A673 (cell line): ENCODE results near the gene KLK5. TPM values are rescaled to one million over a fixed set of nuclear protein-coding genes. Genes with fewer than 3 reads are reported as not detected.
"Not testable (repeated sequence)": the region's sequence is repeated elsewhere in the genome, so short reads cannot be mapped to it uniquely, and the experiment has no call there.

ENCODE experiments used
- BruUV-seq: library from RNA; stranded (reverse); fragments of 400-500 nt; replicated peaks from 2 replicates; lab custom pipeline; 2021; lab: Mats Ljungman, UMichigan
- CTCF ChIA-PET: fragments of 300-600 bp; sonication (Branson Sonifier 250); formaldehyde crosslinking; loops from one replicate; lab custom pipeline; 2022; ENCODE audit warnings: antibody characterized with exemption; lab: Charles Lee
- POLR2A ChIA-PET: fragments of 300-600 bp; sonication (Branson Sonifier 250); formaldehyde crosslinking; loops from one replicate; lab custom pipeline; 2022; ENCODE audit warnings: antibody characterized with exemption; ENCODE audit not compliant: low non-redundant PET; lab: Charles Lee
- DNase-seq: peaks from one replicate; pipeline ENCODE4 v3.0.0-alpha.2; 2015; ENCODE audit warnings: low spot score
- H3K27ac ChIP-seq: fragments of 200-600 bp; sonication (generic); 2 replicates; pipeline ENCODE4 v1.5.1; 2016; ENCODE audit warnings: mixed run types, low read depth, mild to moderate bottlenecking, mixed read lengths, antibody characterized with exemption, low read length; ENCODE audit not compliant: poor library complexity, severe bottlenecking
- H3K27me3 ChIP-seq: fragments of 200-600 bp; sonication (generic); replicated peaks from 2 replicates; pipeline ENCODE4 v1.6.1; 2017; ENCODE audit warnings: mixed run types, low read depth, mild to moderate bottlenecking, mixed read lengths, antibody characterized with exemption, low read length; ENCODE audit not compliant: insufficient read depth, poor library complexity
- H3K36me3 ChIP-seq: fragments of 200-600 bp; sonication (generic); 2 replicates; pipeline ENCODE4 v1.6.1; 2016; ENCODE audit warnings: mixed run types, mild to moderate bottlenecking, mixed read lengths, antibody characterized with exemption, low read length; ENCODE audit not compliant: insufficient read depth, poor library complexity, severe bottlenecking
- H3K4me1 ChIP-seq: fragments of 200-600 bp; sonication (generic); 2 replicates; pipeline ENCODE4 v1.6.1; 2017; ENCODE audit warnings: mixed run types, mild to moderate bottlenecking, mixed read lengths, antibody characterized with exemption, low read length; ENCODE audit not compliant: insufficient read depth, poor library complexity, severe bottlenecking
- H3K4me3 ChIP-seq: fragments of 200-600 bp; sonication (generic); 2 replicates; pipeline ENCODE4 v1.5.1; 2016; ENCODE audit warnings: low read depth, mixed run types, mild to moderate bottlenecking, mixed read lengths, low read length; ENCODE audit not compliant: poor library complexity, severe bottlenecking
- H3K9me3 ChIP-seq: fragments of 200-600 bp; sonication (generic); 2 replicates; pipeline ENCODE4 v1.6.1; 2016; ENCODE audit warnings: mixed run types, low read depth, mild to moderate bottlenecking, mixed read lengths, antibody characterized with exemption, low read length; ENCODE audit not compliant: poor library complexity, severe bottlenecking
- EZH2 ChIP-seq: fragments of 200-600 bp; sonication (generic); IDR thresholded peaks from 2 replicates; pipeline ENCODE4 v1.6.1; 2017; ENCODE audit warnings: borderline replicate concordance, low read depth, mild to moderate bottlenecking, mixed read lengths, antibody characterized with exemption, low read length; ENCODE audit not compliant: poor library complexity, severe bottlenecking
- intact Hi-C: fragments of 100-400 bp; cut with micrococcal nuclease; formaldehyde crosslinking; loops from one replicate; pipeline ENCODE4 v1.10.0; 2022; ENCODE audit not compliant: unreplicated experiment
- total RNA-seq: library from RNA; stranded (reverse); gene quantifications from 2 replicates; pipeline ENCODE4 v1.2.3, GENCODE V29; 2021
- TF ChIP-seq, protein P1 (sequence below): fragments of 300-800, 200-600 bp; sonication (generic); conservative IDR thresholded peaks from 2 replicates; pipeline ENCODE4 v1.5.1; 2017; ENCODE audit warnings: low read depth, mild to moderate bottlenecking, antibody characterized with exemption, low read length, moderate library complexity, mixed read lengths

KLK5 gene
- total RNA-seq, 1 experiment from 2014 or later = not detected

DNA sequence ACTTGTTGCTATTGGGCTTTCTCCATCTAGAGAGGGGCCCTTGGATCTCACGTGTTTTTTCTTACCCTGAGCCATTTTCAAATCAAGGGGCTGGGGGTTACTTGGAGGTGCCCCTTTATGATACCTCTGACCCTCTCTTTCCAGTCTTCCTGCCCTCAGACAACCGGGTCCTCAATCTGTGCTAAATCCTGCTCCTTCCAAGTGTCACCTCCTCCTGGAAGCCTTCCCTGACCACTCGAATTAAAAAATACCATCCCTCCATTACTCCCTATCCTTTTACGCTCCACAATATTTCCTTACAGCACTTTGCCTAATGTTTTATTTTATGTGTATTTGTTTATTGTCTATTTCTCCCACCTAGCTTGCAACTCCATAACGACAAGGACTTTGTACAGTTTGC lies 45.2 kb upstream of the KLK5 start:
- intact Hi-C loops = no loop called here
- H3K4me1 ChIP-seq = no peaks in the 10 kb centered on the region
- H3K4me3 ChIP-seq = no peak overlapping the region
- ChIA-PET POLR2A (no interaction called here), CTCF (no interaction called here)
- H3K9me3 ChIP-seq = no peaks in the 10 kb centered on the region
- H3K36me3 ChIP-seq = no peaks in the 10 kb centered on the region
- no peak for DNase-seq
- no TSS peak for BruUV-seq
- H3K27me3 ChIP-seq = peaks cover 10% of the 10 kb centered on the region
- H3K27ac ChIP-seq = no peak overlapping the region
- no peak for TF ChIP-seq EZH2
- TF ChIP-seq, protein P1, sequence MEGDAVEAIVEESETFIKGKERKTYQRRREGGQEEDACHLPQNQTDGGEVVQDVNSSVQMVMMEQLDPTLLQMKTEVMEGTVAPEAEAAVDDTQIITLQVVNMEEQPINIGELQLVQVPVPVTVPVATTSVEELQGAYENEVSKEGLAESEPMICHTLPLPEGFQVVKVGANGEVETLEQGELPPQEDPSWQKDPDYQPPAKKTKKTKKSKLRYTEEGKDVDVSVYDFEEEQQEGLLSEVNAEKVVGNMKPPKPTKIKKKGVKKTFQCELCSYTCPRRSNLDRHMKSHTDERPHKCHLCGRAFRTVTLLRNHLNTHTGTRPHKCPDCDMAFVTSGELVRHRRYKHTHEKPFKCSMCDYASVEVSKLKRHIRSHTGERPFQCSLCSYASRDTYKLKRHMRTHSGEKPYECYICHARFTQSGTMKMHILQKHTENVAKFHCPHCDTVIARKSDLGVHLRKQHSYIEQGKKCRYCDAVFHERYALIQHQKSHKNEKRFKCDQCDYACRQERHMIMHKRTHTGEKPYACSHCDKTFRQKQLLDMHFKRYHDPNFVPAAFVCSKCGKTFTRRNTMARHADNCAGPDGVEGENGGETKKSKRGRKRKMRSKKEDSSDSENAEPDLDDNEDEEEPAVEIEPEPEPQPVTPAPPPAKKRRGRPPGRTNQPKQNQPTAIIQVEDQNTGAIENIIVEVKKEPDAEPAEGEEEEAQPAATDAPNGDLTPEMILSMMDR = no peak

DNA sequence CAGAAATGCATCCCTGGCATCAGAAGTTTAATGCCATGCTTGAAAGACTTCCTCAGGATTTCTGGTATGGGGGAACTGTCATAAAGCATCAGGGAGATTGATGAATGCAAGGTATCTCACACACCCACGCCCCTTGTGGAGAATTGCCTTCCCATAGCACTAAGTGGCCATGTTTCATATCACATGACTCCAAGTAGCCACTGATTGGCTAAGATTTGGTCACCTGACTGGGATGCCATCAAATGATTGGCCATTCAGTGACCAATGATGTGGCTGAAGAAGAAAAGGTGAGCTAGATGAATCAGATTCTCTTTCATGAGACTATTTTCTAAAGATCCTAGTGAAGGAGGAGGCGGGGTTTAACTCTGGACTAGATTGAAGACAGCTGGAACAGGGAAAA lies 41.3 kb upstream of the KLK5 start:
- TF ChIP-seq EZH2 = no peak
- TF ChIP-seq, protein P1 = no peak
- no peaks in the 10 kb centered on the region for H3K36me3 ChIP-seq
- no peaks in the 10 kb centered on the region for H3K9me3 ChIP-seq
- ChIA-PET POLR2A (no interaction called here), CTCF (no interaction called here)
- peaks cover 14% of the 10 kb centered on the region for H3K27me3 ChIP-seq
- DNase-seq = peak; percentile 21
- no peak overlapping the region for H3K27ac ChIP-seq
- H3K4me1 ChIP-seq = no peaks in the 10 kb centered on the region
- intact Hi-C loops = no loop called here
- no TSS peak for BruUV-seq
- H3K4me3 ChIP-seq = no peak overlapping the region

DNA sequence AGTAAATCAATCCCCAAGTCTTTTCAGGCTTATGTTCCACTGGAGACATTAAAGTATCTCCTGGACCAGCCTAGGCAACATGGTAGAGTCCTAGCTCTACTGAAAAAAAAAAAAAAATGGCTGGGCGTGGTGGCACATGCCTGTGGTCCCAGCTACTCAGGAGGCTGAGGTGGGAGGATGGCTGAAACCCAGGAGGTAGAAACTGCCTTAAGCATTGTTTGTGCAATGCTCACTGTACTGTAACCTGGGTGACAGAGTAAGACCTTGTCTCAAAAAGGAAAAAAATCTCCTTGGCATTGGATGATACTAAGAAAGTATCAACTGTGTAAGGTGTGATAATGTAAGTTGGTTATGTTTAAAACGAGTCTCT lies 39.8 kb upstream of the KLK5 start:
- no TSS peak for BruUV-seq
- Histone ChIP-seq H3K9me3 (no peaks in the 10 kb centered on the region), H3K27ac (no peak overlapping the region), H3K4me1 (no peaks in the 10 kb centered on the region), H3K36me3 (no peaks in the 10 kb centered on the region), H3K27me3 (peaks cover 28% of the 10 kb centered on the region), H3K4me3 (no peak overlapping the region)
- CTCF ChIA-PET = no interaction called here
- POLR2A ChIA-PET = no interaction called here
- DNase-seq = no peak
- intact Hi-C loops = no loop called here
- TF ChIP-seq EZH2 = no peak
- TF ChIP-seq, protein P1 = no peak

- intact Hi-C loops, POLR2A ChIA-PET, H3K4me1 ChIP-seq, CTCF ChIA-PET, H3K4me3 ChIP-seq, BruUV-seq, DNase-seq, H3K9me3 ChIP-seq, H3K36me3 ChIP-seq, H3K27ac ChIP-seq: not testable (repeated sequence)
- peaks cover 73% of the 10 kb centered on the region for H3K27me3 ChIP-seq
These were observed 31.6 kb upstream of the KLK5 start for GRCh38 chr19:50984416-50984815.
